ENCODE results near the gene ADIPOR2.
"Not testable (repeated sequence)": the region's sequence is repeated elsewhere in the genome, so short reads cannot be mapped to it uniquely, and the experiment has no call there.

Gene ADIPOR2

DNA sequence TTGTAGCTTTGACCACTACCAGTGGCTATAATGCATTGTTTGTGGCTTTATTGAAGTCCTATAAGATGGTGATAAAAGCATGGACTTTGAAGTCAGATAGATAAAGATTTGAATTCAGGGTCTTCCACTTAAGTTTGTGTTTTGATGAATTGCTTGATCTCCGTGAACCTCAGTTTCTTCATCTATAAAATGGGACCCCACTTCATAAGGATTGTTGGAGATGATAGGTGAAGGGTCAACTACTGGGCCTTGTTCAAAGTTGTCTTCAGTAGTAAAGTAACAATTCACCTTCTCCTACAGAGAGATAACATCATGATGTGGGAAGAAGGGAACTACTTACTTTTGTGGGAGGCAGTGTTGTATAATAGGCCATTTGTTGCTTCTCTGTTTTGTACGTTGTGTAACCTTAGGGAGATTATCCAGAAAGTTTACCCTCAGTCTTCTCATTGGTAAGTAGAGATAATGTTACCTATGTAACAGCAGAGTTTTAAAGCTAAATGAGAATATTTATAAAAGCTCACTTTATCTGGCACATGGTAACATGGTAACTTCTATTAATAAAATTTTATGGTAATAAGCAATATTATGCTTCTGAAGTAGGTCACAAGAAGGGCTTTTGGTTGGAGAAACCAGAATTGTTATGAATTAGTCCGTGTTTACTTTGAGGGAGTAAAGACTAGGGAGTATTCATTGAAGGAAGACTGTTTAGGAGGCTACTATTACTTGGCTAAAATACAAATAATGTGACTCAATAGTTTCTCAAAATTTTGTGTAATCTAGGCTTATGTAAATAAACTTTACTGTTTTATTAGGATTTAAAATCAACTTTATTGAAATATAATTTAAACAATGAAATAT is 15.1 kb downstream of the ADIPOR2 start:
- DNase-seq (ENCODE audit: low read depth): no peak

DNA sequence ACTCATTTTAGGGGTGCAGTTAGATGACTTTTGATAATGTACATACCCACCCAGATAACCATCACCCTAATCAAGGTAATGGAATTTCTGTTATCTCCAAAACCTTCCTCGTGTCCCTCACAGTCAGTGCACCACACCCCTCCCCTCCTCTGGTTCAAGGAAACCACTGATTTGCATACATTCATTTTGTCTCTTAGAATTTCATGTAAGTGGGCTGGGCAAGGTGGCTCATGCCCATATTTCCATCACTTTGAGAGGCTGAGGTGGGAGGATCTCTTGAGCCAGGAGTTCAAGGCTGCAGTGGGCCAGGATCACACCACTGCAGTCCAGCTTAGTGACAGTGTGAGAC is 15.7 kb downstream of the ADIPOR2 start:
- no peak for DNase-seq (ENCODE audit: low read depth)

DNA sequence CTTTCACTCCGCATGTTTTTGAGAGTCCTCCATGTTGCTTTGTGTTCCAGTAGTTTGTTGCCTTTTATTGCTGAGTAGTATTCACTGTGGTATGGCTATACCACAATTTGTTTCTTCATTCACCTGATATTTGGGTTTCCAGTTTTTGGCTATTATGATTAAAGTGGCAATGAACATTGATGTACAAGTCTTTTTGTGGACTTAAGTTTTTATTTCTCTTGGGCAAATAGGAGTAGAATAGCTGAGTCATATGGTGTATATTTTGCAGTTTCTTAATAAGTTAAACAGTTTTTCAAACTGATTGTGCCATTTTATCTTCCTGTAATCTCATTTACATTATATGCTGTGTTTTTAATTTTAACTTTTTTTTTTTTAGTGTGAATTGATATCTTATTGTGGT is 16.2 kb downstream of the ADIPOR2 start:
- no peak for DNase-seq (ENCODE audit: low read depth)

DNA sequence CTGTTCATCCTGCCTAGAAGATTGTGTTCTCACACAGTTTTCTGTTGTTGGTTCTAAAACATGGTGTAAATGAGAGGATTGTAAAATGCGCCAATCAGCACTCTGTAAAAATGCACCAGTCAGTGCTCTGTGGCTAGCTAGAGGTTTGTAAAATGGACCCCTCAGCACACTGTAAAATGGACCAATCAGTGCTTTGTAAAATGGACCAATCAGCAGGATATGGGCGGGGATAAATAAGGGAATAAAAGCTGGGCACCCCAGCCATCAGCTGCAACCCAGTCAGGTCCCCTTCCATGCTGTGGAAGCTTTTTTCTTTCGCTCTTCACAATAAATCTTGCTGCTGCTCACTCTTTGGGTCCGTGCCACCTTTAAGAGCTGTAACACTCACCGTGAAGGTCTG is 19.1 kb downstream of the ADIPOR2 start:
- DNase-seq (ENCODE audit: low read depth): not testable (repeated sequence)

DNA sequence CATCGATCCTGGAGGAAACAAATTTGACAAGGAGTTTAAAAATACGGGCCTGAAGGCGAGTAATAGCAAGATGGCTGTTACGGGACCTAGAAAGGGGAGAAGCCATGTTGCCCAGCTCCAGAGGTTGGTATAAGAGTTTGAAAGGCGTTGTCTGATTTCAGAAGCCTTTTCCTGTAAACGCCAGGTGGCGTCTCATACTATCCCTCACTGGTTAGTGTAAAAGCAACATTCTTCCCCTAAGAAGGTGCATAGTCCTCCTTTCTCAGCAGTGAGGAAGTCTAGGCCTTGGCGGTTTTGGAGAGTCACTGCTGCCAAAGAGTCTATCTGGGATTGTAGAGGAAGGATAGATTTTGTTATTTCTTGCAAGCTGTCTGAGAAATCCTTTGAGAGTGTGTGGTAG is 20.0 kb downstream of the ADIPOR2 start:
- not testable (repeated sequence) for DNase-seq (ENCODE audit: low read depth)

DNA sequence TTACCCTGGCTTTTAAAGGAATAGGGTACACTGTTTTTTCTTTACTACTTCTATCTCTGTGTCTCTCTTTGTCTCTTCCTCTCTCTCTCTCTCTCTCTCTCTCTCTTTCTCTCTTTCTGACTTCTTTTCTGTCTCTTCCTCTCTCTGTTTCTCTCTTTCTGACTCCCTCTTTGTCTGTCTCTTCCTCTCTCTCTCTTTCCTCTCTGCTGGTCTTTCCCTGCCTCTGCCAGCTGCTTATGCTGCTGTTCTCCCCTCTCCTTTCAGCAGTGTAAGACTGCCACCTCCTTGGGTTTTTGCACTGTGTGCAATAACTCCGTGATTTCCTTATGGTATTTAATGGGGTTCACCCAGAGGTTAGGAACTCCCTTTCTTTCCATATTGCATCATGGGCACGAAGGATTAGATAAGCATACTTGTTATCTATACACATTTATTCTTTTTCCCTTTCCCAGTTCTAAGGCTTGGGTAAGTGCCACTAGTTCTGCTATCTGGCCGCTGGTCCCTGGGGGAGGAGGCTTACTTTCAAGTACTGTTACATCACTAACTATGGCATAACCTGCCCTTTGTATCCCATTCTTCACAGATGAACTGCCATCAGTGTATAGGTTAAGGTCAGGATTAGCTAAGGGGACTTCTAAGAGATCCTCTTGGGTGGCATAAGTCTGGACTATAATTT is 20.8 kb downstream of the ADIPOR2 start:
- not testable (repeated sequence) for DNase-seq (ENCODE audit: low read depth)

DNA sequence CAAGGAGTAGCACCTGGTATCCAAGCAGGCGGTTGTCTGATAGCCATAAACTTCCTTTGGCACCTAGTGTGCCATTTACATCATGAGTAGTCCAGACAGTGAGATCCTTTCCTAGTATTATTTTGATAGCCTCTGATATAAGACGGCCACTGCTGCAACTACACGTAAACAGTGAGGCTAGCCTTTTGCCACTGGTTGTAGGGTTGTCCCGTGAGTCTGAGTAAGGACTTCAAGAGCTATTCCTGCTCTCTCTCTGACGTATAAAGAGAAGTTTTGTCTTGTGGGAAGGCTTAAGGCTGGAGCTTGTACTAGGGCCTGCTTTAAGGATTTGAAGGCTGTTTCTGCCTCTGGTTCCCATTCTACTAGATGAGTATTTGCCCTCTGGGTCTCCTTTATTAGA is 21.4 kb downstream of the ADIPOR2 start:
- DNase-seq (ENCODE audit: low read depth): not testable (repeated sequence)

DNA sequence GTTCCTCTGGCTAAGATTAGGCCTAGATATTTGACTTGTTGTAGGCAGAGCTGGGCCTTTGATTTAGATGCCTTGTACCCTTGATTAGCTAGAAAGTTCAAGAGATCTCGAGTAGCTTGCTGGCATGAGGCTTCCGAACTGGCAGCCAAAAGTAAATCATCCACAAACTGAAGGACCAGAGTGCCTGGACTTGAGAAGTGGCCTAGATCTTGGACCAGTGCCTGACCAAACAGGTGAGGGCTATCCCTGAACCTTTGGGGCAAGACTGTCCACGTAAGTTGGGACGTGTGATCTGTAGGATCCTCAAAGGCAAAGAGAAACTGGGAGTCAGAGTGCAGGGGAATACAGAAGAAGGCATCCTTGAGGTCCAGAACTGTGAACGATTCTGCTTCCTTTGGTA is 22.0 kb downstream of the ADIPOR2 start:
- DNase-seq (ENCODE audit: low read depth): not testable (repeated sequence)

DNA sequence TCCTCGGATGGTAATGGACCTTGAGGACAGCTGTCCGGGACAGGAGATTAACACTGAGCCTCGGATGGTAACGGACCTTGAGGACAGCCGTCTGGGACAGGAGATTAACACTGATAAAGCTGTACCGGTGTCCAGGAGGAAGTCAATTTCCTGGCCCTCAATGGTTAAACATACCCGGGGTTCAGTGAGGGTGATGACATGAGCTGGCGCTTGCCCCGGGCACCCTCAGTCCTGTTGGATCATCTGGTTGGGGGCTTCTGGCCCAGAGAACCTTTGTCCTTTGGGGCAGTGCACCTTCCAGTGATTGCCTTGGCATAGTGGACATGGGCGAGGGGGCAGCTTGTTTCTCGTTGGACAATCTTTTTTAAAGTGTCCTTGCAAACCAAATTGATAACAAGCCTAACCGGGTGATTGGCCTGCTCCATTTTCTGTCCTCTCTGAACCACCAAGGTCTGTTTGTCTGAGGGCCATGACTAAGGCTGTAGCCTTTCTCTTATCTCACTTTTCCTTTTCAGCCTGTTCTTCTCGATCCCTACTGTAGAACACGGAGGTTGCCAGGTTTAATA is 23.0 kb downstream of the ADIPOR2 start:
- DNase-seq (ENCODE audit: low read depth): not testable (repeated sequence)

DNA sequence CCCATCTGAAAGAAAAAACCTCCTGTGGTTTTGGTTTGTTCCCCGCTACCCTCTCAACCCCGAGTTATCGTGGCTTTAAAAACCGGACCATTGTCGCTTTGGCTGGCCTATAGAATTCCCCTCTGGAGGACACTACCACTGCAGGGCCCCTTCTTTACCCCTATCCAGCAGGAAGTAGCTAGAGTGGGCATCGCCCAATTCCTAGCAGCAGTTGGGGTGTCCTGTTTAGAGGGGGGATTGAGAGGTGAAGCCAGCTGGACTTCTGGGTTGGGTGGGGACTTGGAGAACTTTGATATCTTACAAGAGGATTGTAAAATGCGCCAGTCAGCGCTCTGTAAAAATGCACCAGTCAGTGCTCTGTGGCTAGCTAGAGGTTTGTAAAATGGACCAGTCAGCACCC is 24.6 kb downstream of the ADIPOR2 start:
- DNase-seq (ENCODE audit: low read depth): not testable (repeated sequence)

DNA sequence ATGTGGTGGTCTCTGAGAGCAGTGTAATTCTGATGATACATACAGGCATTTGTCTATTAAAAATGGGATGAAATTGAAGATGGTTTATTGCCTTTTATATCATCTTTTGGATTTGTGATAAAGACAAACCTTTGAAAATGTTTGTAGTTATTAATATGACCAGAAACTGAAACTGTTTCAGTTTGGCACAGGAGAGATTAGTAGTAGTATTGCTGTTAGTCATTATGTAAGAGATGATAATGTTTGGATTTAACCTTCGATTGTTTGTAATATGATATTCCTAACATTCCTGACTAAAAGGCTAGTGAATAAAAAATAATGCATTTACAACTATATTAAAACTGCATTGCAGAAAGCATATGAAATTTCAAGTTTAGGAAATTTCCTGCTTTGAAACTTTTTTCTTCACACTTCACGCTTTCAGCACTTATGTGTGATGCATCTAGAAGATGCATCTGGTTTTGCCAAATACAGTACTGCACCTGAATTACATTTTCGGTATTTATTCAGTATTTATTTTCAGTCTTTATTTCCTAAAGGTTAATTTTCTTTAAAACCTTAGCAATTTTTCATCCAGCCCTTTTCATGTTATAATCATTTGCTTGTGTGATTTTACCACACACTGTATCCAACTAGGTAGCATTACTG is 25.5 kb downstream of the ADIPOR2 start:
- no peak for DNase-seq (ENCODE audit: low read depth)

DNA sequence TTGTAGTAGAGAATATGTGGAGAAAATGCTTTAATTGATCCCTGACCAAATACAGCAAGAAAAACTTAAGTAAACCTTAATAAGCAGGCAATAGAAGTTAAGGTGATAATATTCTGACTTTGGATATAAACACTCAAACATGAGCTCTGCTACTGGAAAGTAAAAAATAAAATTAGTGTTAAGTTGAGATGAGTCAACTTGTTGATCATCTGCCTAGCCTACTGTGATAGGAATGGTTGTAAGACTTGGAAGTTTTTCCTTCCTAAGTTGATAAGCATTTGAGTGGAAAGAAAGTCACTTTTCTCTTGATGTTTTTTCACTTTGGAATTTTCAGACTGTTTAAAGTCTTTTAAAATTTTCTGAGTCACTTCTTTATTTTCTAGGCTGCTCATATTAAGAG is 26.0 kb downstream of the ADIPOR2 start:
- no peak for DNase-seq (ENCODE audit: low read depth)

DNA sequence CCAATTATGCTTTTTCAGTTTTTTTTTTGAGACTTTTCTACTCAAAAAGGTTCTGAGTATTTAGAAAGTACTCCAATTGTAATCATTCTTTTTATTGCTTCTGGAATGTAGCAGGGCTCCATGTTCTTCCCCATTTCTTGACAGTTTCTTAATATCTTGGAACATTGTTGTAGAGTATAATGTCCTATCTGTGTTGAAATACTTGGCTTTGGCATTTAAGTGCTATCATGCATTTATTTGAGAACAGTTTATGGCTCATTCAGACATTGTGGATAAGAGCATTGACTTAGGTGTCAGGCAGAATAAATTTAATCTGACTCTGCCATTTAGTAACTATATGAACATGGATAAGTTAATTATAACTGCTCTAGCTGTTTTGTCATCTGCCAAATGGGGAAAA is 28.3 kb downstream of the ADIPOR2 start:
- no peak for DNase-seq (ENCODE audit: low read depth)

DNA sequence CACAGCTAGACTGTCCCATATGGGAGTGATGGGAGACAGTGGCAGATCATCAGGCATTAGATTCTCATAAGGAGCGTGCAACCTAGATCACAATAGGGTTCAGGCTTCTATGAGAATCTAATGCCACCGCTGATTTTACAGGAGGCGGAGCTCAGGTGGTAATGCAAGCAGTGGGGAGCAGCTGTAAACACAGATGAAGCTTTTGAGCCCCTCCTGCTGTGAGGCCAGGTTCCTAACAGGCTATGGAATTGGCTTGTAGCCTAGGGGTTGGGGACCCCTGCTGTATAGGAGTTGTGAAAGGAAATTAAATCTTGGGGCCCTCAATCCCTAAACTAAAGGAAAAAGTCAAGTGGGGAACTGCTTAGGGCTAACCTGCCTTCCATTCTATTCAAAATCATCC is 29.6 kb downstream of the ADIPOR2 start:
- DNase-seq (ENCODE audit: low read depth): no peak

DNA sequence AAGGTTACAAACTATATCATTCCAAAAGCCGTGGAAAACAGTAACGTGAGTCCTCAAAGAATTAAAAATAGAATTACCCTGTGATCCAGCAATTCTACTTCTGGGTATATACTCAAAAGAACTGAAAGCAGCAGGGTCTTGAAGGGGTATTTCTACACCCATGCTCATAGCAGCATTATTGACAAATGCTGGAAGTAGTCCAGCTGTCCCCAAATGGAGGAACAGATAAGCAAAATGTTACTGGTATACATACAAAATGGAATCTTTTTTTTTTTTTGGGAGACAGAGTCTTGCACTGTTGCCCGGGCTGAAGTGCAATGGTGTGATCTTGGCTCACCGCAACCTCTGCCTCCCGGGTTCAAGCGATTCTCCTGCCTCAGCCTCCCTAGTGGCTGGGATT is 32.9 kb downstream of the ADIPOR2 start:
- no peak for DNase-seq (ENCODE audit: low read depth)

DNA sequence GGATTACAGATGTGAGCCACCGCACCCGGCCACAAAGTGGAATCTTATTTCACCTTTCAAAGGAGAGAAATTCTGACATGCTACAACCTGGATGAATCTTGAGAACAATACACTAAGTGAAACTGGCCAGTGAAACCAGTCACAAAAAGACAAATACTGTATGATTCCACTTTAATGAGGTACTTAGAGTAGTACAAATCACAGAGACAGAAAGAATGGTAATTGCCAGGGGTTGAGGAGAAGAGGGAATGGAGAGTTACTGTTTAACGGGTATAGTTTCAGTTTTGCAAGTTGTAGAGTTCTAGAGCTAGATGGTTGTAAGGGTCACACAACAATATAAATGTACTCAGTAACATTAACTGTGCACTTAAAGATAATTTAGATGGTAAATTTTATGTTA is 33.4 kb downstream of the ADIPOR2 start:
- DNase-seq (ENCODE audit: low read depth): no peak

DNA sequence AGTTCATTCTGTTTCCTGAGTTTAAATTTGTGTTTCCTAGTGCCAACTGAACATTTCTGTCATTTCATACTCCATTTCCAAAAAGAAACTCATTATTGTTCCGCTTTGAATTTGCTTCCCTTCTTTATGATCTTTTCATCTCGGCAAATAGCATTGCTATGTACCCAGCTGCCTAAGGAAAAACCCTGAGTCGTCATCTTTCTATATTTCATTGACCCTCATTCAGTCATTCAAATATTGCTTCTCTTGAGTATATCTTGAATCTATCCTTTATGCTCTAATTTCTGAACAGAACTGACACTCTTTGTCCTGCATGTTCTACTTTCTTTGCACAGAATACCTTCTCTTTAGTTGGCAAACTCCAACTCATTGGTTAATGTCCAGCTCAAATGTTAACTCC is 35.9 kb downstream of the ADIPOR2 start:
- DNase-seq (ENCODE audit: low read depth): no peak

DNA sequence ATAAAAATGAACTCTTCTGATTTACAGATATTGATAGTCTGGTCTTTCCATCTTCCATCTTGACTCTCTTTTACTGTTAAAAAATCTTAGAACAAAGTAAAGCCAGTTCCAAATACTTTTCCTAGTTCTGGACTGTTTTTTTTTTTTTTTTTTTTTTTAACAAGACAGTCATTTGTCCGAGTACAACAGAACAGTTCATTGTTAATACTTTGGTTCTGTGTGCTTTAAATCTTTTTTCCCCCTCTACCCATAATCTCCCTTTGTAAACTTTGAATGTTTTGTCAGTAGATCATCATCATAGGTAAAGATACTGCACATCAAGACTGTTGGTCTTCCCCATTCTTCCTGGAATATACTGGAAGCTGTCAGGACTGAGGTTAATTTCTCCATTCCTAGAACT is 38.0 kb downstream of the ADIPOR2 start:
- DNase-seq (ENCODE audit: low read depth): no peak

DNA sequence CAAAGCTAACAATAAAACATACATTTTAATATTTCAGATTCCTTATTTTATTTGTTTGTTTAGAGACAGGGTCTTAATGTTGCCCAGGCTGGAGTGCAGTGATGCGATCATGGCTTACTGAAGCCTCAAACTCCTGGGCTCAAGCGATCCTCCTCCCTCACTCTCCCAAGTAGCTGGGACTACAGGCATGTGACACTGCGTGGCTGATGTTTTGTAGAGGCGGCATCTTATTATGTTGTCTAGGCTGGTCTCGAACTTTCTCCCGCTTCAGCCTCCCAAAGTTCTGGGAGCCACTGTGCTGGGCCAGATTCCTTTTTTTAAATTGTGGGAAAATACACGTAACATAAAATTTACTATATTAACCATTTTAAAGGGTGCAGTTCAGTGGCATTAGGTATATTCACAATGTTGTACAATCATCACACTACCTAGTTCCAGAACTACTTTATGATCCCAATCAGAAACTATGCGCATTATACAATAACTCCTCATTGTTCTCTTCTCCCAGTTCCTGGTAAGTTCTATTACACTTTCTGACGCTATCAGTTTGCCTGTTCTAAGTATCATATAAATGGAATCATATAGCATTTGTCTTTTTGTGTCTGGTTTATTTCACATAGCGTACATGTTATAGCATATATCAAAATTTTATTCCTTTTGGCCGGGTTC is 40.3 kb downstream of the ADIPOR2 start:
- DNase-seq (ENCODE audit: low read depth): no peak

DNA sequence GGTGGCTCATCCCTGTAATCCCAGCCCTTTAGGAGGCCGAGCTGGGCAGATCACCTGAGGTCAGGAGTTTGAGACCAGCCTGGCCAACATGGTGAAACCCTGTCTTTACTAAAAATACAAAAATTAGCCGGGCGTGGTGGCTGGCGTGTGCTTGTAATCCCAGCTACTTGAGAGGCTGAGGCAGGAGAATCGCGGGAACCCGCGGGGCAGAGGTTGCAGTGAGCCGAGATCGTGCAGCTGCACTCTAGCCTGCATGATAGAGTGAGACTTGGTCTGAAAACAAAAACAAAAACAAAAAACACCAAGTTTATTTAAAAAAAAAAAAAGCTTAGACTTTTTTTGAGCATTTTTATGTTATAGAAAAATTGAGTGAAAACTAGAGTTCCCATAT is 40.8 kb downstream of the ADIPOR2 start:
- not testable (repeated sequence) for DNase-seq (ENCODE audit: low read depth)

DNA sequence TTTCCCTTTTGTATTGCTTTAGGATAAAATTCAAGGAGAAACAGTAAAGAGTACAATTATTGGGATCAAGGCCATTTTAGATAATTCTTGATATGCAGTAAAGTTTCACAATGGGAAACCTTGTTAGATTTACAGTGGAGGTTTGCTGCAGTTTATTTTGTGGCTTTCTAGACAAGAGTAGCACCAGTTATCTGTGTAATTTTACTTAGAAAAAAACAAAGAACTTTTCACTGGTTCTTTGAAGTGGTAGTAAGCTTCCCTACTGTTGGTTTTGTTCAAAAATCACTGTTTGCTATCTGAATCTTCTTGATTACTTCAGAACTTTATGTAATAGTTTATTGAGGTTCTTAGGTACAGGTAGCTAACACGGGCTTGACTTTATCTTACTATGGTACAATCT is 42.0 kb downstream of the ADIPOR2 start:
- DNase-seq (ENCODE audit: low read depth): no peak

DNA sequence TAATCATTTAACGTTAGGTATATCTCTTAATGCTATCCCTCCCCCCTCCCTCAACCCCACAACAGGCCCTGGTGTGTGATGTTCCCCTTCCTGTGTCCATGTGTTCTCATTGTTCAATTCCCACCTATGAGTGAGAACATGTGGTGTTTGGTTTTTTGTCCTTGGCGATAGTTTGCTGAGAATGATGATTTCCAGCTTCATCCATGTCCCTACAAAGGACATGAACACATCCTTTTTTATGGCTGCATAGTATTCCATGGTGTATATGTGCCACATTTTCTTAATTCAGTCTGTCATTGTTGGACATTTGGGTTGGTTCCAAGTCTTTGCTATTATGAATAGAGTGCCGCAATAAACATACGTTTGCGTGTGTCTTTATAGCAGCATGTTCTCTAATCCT is 42.8 kb downstream of the ADIPOR2 start:
- DNase-seq (ENCODE audit: low read depth): not testable (repeated sequence)

All from stimulated activated CD8-positive, alpha-beta memory T cell treated with anti-CD3 and anti-CD28 coated beads, Interleukin-15, amount 100 ng/mL, for 1 hour (primary cell).